ENCODE measurements around the gene CFH. TPM values are rescaled to one million over a fixed set of nuclear protein-coding genes. Genes with fewer than 3 reads are reported as not detected.

Gene CFH
- 30.6 and 35.6 TPM in 2 replicates for total RNA-seq

DNA sequence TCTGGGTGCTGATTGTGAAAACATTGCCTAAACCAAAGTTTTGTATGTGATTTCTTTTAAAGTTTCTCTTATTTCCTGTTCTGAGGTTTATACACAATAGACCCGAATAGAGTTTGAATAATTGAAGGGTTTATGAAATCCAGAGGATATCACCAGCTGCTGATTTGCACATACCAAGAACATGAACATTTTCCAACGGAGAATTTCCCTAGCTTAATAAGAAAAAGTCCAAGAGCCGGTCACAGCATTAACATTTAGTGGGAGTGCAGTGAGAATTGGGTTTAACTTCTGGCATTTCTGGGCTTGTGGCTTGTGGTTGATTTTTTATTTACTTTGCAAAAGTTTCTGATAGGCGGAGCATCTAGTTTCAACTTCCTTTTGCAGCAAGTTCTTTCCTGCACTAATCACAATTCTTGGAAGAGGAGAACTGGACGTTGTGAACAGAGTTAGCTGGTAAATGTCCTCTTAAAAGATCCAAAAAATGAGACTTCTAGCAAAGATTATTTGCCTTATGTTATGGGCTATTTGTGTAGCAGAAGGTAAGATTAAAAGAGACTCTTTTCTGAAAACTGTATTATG, at the start of gene CFH:
Gene CFH, plus strand, starts transcription at position 407 of the 579 bp plus-strand sequence. Its CDS starts 75 bp downstream, at position 482.

DNA sequence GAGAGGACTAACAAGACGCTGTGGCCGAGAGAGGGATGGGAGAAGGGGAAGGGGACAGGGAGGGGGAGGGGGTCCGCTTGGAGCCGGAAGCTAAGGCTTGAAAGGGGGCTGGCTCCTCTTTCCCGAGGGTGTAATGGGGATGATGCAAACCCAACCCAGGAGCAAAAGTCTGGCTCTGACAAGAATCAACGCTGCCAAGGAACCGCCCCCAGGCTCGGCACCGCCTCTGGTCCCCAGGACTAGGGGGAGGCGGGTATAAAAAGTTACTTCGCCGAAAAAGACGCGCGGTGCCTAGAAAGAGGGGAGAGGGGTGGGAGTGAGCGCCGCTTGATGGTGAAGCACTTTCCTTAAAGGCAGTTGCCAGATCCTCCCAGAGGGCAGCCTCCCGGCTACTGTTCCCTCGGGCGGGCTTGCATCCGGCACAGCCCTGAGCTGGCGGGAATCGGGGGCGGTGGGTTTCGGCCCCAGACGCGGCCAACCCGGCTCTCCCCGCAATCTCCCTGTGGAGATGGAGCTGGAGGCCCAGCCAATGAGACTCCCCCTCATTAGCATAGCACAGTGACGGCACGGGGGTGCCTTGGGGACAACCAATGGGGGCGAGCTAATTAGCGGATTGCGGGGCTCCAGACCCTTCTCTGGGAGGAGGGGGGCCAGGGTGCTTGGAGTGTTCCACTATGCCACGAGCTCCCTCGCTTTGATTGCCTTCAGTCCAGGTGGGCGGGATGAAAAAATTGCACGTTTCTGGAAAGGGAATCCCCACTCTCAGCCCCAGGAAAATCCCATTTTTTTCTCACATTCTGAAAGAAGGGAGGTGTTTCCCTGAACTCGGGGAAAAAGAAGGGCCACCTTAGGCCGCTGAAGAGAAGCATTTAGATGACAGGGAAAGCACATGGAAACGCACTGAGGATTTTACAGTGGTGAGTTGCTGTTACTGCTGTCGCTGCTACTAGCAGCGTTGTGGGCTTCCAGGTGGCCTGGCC, 43.2 kb upstream of the CFH start, which contains the start of gene KCNT2:
Gene KCNT2, minus strand, starts transcription at position 51 of the 980 bp plus-strand sequence. CDS start 131 bp downstream, outside the sequence.

DNA sequence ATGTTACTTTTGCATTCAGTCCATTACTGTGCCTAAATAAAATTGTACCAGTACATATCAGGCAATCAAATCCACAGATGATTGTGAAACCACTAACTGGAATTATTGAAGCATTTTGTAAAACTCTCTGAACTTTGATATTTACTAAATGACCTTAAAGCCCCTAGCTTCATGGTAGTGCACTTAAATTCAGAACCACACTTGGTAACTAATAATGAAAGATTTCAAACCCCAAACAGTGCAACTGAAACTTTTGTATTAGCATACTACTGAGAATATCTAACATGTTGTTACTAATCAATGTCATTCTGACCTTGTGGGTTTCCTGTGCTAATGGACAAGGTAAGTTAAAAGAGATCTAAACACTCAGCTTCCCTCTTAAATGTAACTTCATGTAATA, 122.8 kb downstream of the CFH start, which contains the start of gene CFHR3:
Gene CFHR3, plus strand, starts transcription at position 238 of the 400 bp plus-strand sequence. Its CDS starts 47 bp downstream, at position 285.

Other genes with a start within 250 kb of the CFH start
- 1.3 and 1.6 TPM in 2 replicates for gene KCNT2, start 43.6 kb upstream of the CFH start, total RNA-seq
- not detected in 2 replicates for gene CFHR3, start 122.8 kb downstream of the CFH start, total RNA-seq
- gene CFHR1, start 167.7 kb downstream of the CFH start, total RNA-seq: 0.17 TPM in 1 of 2 replicates, not detected in the other
- not detected in 2 replicates for gene CFHR4, start 236.0 kb downstream of the CFH start, total RNA-seq